Measurements from ENCODE around the gene HIF1A.
"Not testable (repeated sequence)": the region's sequence is repeated elsewhere in the genome, so short reads cannot be mapped to it uniquely, and the experiment has no call there.

Gene HIF1A

DNA sequence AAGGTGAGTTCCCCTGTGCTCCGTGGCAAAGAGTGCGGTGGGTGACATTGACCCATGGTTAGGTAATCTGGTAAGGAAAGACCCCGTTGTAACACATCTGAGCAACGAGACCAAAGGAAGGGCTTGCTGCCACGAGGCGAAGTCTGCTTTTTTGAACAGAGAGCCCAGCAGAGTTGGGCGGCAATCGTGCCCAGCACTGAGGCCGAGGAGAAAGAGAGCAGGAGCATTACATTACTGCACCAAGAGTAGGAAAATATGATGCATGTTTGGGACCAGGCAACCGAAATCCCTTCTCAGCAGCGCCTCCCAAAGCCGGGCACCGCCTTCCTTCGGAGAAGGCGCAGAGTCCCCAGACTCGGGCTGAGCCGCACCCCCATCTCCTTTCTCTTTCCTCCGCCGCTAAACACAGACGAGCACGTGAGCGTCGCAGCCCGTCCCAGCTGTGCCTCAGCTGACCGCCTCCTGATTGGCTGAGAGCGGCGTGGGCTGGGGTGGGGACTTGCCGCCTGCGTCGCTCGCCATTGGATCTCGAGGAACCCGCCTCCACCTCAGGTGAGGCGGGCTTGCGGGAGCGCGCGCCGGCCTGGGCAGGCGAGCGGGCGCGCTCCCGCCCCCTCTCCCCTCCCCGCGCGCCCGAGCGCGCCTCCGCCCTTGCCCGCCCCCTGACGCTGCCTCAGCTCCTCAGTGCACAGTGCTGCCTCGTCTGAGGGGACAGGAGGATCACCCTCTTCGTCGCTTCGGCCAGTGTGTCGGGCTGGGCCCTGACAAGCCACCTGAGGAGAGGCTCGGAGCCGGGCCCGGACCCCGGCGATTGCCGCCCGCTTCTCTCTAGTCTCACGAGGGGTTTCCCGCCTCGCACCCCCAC lies at the start of gene HIF1A:
TSS of gene HIF1A (plus strand) at position 684 of the 865 bp plus-strand sequence. CDS start 292 bp downstream, outside the sequence.
- Mint-ChIP-seq H3K4me1 (ENCODE audit: low read depth) (peaks cover 59% of the 10 kb centered on the region), H3K27ac (peak within 1 kb of the TSS; percentile 95), H3K9me3 (no peaks in the 10 kb centered on the region), H3K4me3 (peak within 1 kb of the TSS; percentile 98), H3K36me3 (ENCODE audit: low read depth) (peaks cover 39% of the 10 kb centered on the region), H3K27me3 (no peaks in the 10 kb centered on the region)

DNA sequence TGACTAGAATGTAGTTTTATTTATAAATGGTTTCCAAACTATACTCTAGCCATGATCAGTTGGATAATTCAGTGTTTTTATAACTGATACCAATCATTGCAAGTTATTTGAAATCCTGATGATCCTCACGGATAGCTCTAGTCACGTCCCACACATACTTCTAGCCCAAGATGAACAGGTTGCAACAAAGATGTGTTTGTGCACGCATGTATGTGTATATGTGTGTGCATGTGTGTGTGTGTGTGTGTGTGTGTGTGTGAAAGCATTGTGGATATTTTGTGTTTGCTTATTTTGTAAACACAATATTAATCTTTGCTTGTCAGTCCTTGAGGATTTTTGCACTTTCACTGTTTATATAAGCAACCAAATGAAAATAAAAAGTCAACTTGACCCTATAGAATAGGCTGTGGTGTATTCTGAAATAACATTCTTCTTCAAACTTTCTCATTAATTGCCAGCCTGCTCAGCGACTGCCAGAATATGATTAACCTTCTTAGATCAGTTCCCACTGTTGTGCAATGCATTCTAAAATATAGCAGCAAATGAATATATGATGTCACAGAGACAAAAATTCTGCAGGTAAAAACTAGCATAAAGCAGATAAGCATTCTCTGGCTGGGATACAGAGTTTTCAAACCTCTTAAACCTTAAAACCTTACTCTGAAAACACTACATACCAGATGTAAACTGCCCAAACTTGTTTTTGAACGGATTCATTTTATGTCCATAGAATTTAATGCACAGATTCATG lies 48.8 kb upstream of the HIF1A start:
- no peaks in the 10 kb centered on the region for H3K36me3 Mint-ChIP-seq (ENCODE audit: low read depth)
- H3K4me3 Mint-ChIP-seq: no peak overlapping the region
- H3K9me3 Mint-ChIP-seq: no peaks in the 10 kb centered on the region
- H3K27me3 Mint-ChIP-seq: no peaks in the 10 kb centered on the region
- H3K4me1 Mint-ChIP-seq (ENCODE audit: low read depth): peaks cover 31% of the 10 kb centered on the region
- H3K27ac Mint-ChIP-seq: no peak overlapping the region

DNA sequence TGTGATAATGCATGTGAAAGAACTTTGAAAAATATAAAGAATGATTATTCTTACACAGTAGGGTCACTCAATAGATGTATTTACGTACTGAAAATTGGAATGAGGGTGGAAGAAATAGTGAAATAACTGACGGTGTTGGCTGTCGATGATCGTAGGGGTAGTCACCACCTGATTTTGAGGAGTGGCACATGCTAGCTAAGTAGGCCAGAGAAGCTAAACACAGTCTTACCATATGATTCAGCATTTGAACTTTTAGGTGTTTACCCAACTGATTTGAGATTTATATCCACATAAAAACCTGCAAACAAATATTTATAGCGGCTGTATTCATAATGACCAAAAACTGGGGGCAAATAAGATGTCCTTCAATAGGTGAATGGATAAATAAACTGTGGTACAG lies 47.6 kb upstream of the HIF1A start:
- H3K27me3 Mint-ChIP-seq: no peaks in the 10 kb centered on the region
- no peak overlapping the region for H3K27ac Mint-ChIP-seq
- H3K36me3 Mint-ChIP-seq (ENCODE audit: low read depth): no peaks in the 10 kb centered on the region
- no peaks in the 10 kb centered on the region for H3K9me3 Mint-ChIP-seq
- peaks cover 31% of the 10 kb centered on the region for H3K4me1 Mint-ChIP-seq (ENCODE audit: low read depth)
- H3K4me3 Mint-ChIP-seq: no peak overlapping the region

DNA sequence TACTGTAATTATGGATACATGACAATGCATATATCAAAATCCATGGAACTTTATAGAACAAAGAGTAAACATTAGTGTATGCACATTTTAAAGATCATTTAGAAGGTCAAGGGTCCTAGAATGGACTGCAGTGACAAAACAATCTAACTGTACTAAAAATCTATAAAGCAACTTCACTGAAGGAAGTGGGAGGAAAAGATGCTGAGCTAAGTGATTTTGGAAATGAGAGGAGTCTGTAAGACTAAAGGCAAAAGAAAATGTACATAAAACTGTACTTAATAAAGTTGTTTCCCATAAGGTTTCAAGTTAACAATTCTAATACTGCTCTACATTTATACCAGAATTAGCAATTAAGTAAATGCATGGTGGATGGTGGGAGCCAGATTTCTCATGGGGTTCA lies 46.9 kb upstream of the HIF1A start:
- H3K27me3 Mint-ChIP-seq: no peaks in the 10 kb centered on the region
- no peak overlapping the region for H3K27ac Mint-ChIP-seq
- H3K4me1 Mint-ChIP-seq (ENCODE audit: low read depth): peaks cover 27% of the 10 kb centered on the region
- no peaks in the 10 kb centered on the region for H3K9me3 Mint-ChIP-seq
- H3K4me3 Mint-ChIP-seq: no peak overlapping the region
- H3K36me3 Mint-ChIP-seq (ENCODE audit: low read depth): no peaks in the 10 kb centered on the region

DNA sequence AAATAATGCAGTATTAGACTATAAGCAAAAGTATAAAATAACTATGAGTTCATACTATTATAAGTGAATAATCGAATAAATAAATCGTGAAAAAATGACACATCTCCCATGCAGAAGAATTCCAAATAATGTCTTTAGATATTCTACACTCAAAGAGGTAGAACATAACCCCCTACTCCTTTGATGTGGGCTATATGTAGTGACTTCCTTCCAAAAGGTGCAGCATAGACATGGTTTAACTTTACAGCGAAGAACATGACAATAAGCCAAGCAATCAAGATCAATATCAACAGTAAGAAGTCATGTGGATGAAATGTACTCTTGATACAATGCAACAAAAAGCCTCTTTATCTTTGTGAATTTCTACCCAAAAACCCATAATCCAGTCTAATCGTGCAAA lies 46.0 kb upstream of the HIF1A start:
- Mint-ChIP-seq H3K27me3 (no peaks in the 10 kb centered on the region), H3K36me3 (ENCODE audit: low read depth) (no peaks in the 10 kb centered on the region), H3K4me3 (no peak overlapping the region), H3K9me3 (no peaks in the 10 kb centered on the region), H3K4me1 (ENCODE audit: low read depth) (peaks cover 22% of the 10 kb centered on the region), H3K27ac (no peak overlapping the region)

DNA sequence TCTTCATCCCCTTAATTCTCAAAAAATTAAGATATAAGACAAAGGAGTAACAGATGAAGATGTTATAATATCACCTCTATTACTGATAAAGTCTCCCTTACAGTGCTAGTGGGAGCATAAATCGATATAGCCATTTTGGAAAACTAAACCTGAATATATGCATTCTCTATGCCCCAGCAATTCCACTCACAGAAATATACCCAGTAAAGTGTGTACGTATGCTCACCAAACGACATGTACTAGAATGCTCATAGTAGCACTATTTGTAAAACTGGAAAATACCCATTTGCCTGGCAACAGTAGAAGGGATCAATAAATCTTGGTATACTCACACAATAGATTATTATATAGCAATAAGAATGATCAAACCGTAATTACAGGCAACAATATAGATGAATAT lies 44.0 kb upstream of the HIF1A start:
- H3K4me1 Mint-ChIP-seq (ENCODE audit: low read depth): peaks cover 27% of the 10 kb centered on the region
- H3K9me3 Mint-ChIP-seq: no peaks in the 10 kb centered on the region
- H3K4me3 Mint-ChIP-seq: no peak overlapping the region
- no peaks in the 10 kb centered on the region for H3K36me3 Mint-ChIP-seq (ENCODE audit: low read depth)
- no peak overlapping the region for H3K27ac Mint-ChIP-seq
- H3K27me3 Mint-ChIP-seq: no peaks in the 10 kb centered on the region

DNA sequence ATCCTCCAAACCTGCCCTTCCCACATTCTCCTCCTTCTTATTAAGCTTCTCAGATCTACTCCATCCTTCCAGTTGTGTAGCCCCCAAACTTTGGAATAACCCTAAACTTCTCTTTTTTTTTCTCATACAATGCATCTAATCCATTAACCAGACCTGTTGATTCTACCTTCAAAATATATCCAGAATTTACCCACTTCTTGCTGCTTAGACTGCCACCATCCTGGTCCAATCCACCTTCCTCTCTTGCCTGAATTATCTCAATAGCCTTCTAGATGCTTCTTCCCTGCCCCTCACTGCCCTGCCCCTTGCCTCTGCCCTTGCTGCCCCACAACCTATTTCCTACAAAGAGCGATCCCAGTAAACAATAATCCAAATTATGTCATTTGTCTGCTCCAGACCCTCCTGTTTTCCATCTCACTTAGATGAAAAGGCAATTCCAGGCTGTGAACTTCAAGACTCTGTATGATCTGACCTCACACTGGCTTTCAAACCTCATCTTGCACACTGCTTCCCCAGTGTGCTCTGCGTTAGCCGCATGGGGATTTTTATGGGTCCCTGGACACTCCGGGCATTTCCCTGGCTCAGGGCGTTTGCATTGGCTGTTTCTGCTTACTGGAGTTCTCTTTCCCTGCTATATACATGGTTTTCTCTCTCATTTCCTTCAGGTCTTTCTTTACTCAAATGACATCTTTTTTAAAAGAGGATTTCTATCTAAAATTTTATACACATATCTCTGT lies 42.6 kb upstream of the HIF1A start:
- no peak overlapping the region for H3K4me3 Mint-ChIP-seq
- H3K4me1 Mint-ChIP-seq (ENCODE audit: low read depth): peaks cover 28% of the 10 kb centered on the region
- H3K9me3 Mint-ChIP-seq: no peaks in the 10 kb centered on the region
- no peaks in the 10 kb centered on the region for H3K36me3 Mint-ChIP-seq (ENCODE audit: low read depth)
- H3K27me3 Mint-ChIP-seq: no peaks in the 10 kb centered on the region
- H3K27ac Mint-ChIP-seq: no peak overlapping the region

DNA sequence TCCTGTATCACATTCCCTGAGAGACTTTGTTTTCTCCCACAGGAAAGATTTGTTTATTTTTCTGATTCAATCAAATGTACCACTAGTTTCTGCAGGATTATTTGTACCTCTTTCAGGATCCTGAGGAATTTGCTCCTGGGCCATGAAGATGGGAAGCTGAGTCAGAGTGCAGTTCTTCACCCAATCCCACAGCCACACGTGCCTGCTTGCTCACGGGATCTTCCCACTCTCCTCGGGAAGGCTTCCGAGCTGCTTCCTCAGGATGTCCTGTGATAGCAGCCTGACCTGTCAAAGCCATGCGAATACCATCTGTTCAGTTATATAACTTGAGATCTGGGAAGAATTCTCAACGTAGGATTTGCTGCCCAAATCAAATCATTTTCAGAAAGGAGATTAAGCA lies 41.8 kb upstream of the HIF1A start:
- H3K4me3 Mint-ChIP-seq: no peak overlapping the region
- no peak overlapping the region for H3K27ac Mint-ChIP-seq
- peaks cover 22% of the 10 kb centered on the region for H3K4me1 Mint-ChIP-seq (ENCODE audit: low read depth)
- H3K36me3 Mint-ChIP-seq (ENCODE audit: low read depth): no peaks in the 10 kb centered on the region
- H3K27me3 Mint-ChIP-seq: no peaks in the 10 kb centered on the region
- no peaks in the 10 kb centered on the region for H3K9me3 Mint-ChIP-seq

DNA sequence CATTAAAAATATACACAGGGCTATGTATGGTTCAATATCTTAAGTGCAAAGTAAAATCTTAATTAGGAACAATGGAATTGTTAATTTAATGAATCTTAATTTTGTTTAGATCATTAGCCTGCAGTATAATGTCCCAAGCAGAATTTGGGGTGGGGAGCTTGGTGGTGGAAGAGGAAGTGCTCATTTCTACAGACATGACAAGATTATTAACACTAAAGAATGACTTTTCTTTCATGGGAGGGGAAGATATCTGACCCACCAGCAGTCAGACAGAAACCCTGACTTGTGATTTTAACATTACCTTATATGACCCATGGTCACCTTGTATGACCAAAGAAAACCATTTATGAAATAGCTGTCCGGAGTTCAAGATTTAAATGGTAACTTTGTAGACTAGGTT lies 41.3 kb upstream of the HIF1A start:
- Mint-ChIP-seq H3K9me3 (no peaks in the 10 kb centered on the region), H3K27ac (no peak overlapping the region), H3K4me3 (no peak overlapping the region), H3K4me1 (ENCODE audit: low read depth) (peaks cover 25% of the 10 kb centered on the region), H3K27me3 (no peaks in the 10 kb centered on the region), H3K36me3 (ENCODE audit: low read depth) (no peaks in the 10 kb centered on the region)

DNA sequence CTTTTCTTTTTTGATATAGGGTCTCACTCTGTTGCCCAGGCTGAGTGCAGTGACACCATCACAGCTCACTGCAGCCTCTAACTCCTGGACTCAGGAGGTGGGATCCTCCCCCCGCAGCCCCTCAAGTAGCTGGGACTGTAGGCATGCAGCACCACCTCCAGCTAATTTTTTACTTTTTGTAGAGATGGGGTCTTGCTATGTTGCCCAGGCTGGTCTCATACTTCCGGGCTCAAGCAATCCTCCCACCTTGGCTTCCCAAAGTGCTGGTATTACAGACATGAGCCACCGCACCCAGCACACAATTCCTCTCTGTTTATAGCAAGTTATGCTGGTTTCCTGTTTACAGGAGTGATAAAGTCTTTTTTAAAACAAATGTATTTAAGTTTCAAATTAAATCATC lies 39.5 kb upstream of the HIF1A start:
- Mint-ChIP-seq H3K9me3 (no peaks in the 10 kb centered on the region), H3K4me1 (ENCODE audit: low read depth) (peaks cover 37% of the 10 kb centered on the region), H3K4me3 (no peak overlapping the region), H3K27me3 (no peaks in the 10 kb centered on the region), H3K27ac (no peak overlapping the region), H3K36me3 (ENCODE audit: low read depth) (no peaks in the 10 kb centered on the region)

DNA sequence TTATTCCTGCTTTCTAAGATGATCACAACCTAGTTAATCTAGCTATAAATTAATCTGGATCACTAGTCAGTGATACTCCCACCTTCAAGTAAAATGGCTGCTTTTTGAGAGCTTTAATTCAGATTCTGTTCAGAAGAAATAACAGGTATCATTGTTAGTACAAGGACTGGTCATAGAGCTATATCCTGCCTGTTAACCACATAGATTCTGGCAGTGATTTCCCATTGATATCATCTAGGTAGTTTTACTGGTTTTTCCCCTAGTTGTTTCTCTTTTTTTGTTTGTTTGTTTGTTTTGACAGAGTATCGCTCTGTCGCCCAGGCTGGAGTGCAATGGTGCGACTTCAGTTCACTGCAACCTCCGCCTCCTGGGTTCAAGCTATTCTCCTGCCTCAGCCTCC lies 39.0 kb upstream of the HIF1A start:
- Mint-ChIP-seq H3K4me1 (ENCODE audit: low read depth) (peaks cover 43% of the 10 kb centered on the region), H3K27me3 (no peaks in the 10 kb centered on the region), H3K27ac (no peak overlapping the region), H3K9me3 (no peaks in the 10 kb centered on the region), H3K4me3 (no peak overlapping the region), H3K36me3 (ENCODE audit: low read depth) (no peaks in the 10 kb centered on the region)

DNA sequence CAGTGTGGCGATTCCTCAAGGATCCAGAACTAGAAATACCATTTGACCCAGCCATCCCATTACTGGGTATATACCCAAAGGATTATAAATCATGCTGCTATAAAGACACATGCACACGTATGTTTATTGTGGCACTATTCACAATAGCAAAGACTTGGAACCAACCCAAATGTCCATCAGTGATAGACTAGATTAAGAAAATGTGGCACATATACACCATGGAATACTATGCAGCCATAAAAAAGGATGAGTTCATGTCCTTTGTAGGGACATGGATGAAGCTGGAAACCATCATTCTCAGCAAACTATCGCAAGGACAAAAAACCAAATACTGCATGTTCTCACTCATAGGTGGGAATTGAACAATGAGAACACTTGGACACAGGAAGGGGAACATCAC lies 37.2 kb upstream of the HIF1A start:
- H3K27ac Mint-ChIP-seq; H3K36me3 Mint-ChIP-seq (ENCODE audit: low read depth); H3K4me3 Mint-ChIP-seq; H3K27me3 Mint-ChIP-seq; H3K9me3 Mint-ChIP-seq: not testable (repeated sequence)
- peaks cover 60% of the 10 kb centered on the region for H3K4me1 Mint-ChIP-seq (ENCODE audit: low read depth)

DNA sequence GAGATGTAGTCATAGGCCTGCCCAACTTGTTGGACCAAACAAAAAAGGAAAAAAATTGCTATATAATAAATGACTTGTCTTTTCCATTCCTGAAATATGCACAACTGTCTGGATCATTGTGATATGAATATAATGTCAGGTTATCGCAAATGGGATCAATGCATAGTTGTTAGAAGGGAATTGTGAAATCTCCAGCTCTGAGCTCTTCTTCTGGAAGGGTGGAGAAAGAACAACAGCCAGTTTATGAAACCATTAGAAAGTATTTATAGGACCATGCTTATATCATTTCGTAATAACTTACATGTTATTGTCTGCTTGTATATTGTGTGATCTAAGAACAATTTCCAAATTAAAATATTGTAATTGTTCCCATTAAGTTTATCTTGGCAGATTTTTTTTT lies 35.7 kb upstream of the HIF1A start:
- no peak overlapping the region for H3K4me3 Mint-ChIP-seq
- H3K27ac Mint-ChIP-seq: peak overlapping the region; percentile 97
- H3K9me3 Mint-ChIP-seq: no peaks in the 10 kb centered on the region
- H3K36me3 Mint-ChIP-seq (ENCODE audit: low read depth): no peaks in the 10 kb centered on the region
- H3K4me1 Mint-ChIP-seq (ENCODE audit: low read depth): peaks cover 71% of the 10 kb centered on the region
- no peaks in the 10 kb centered on the region for H3K27me3 Mint-ChIP-seq

DNA sequence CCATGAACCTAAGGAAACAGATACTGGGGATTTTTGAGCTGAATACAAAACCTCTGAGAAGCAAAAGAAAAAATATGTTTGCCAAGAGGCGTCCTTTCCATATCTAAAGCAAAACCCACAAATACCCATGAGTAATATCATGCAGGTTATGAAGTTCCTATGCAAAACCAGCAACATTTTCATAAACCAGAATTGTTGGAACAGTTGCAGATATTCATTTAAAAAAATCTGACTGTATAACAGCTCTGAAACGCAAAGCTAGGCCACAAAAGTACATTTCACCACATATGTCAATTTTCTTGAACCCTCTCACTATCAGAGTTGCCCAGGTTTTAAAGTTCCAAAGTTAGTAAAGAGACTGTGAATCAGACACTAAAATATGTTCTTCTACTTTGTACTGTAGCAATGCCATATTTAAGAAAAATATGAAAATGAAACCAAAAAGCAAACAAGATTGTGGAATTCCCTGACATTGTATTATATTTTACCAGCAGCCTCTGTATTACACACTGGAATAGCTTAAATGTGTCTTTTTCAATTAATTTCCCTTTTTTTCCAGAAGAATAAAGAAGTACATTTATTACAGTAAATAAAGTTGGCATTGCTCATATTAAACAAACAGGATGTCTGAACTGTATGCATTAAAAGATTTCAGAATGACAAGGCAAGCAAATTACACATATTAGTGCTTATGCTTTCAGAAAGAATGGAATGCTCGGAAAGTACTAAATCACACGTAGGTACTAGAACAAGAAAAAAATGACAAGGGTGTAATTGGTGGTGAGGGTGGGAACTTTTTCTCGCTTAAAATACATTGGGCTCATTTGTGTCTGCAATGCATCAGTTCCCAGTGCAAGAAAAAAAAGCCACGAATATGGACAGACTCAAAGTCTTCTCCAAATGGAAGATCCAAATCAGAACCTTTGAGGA lies 33.6 kb upstream of the HIF1A start:
- H3K36me3 Mint-ChIP-seq (ENCODE audit: low read depth): no peaks in the 10 kb centered on the region
- H3K4me1 Mint-ChIP-seq (ENCODE audit: low read depth): peaks cover 72% of the 10 kb centered on the region
- peak overlapping the region; percentile 70 for H3K4me3 Mint-ChIP-seq
- H3K27ac Mint-ChIP-seq: peak overlapping the region; percentile 97
- no peaks in the 10 kb centered on the region for H3K9me3 Mint-ChIP-seq
- H3K27me3 Mint-ChIP-seq: no peaks in the 10 kb centered on the region

All from stimulated activated naive CD8-positive, alpha-beta T cell treated with anti-CD3 and anti-CD28 coated beads, Interleukin-15, Interleukin-2, amounts not matched to agents 100 ng/mL and 50 ng/mL, for 24 hours (primary cell).